SJCRH30 (cell line): Measurements from ENCODE around the gene CDC25B. TPM values are rescaled to one million over a fixed set of nuclear protein-coding genes. Genes with fewer than 3 reads are reported as not detected.

Source experiments
- DNase-seq, 2 experiments: peaks; one replicate each; pipeline ENCODE4 v3.0.0-alpha.2; 2015 to 2020
- H3K27ac ChIP-seq: fragments of 250-450 bp; sonication (Bioruptor Pico); 2 replicates; pipeline ENCODE4 v1.5.1; 2020; ENCODE audit warnings: mild to moderate bottlenecking, moderate library complexity
- H3K27me3 ChIP-seq: fragments of 250-450 bp; sonication (Bioruptor Pico); 2 replicates; pipeline ENCODE4 v1.5.1; 2020; ENCODE audit warnings: mild to moderate bottlenecking, moderate library complexity
- H3K36me3 ChIP-seq: fragments of 250-450 bp; sonication (Bioruptor Pico); 2 replicates; pipeline ENCODE4 v1.5.1; 2020; ENCODE audit warnings: mild to moderate bottlenecking, moderate library complexity
- H3K4me1 ChIP-seq: fragments of 250-450 bp; sonication (Bioruptor Pico); 2 replicates; pipeline ENCODE4 v1.5.1; 2020; ENCODE audit warnings: mild to moderate bottlenecking, moderate library complexity
- H3K4me3 ChIP-seq: fragments of 250-450 bp; sonication (Bioruptor Pico); 2 replicates; pipeline ENCODE4 v1.5.1; 2020; ENCODE audit warnings: mild to moderate bottlenecking, moderate library complexity
- H3K9me3 ChIP-seq: fragments of 250-450 bp; sonication (Bioruptor Pico); replicated peaks from 2 replicates; pipeline ENCODE4 v1.5.1; 2020; ENCODE audit warnings: mild to moderate bottlenecking, moderate library complexity
- total RNA-seq: library from RNA; depleted of rRNA; stranded (reverse); fragments of >200 nt; shearing (Covaris generic); gene quantifications from 2 replicates; pipeline ENCODE4 v1.2.3, GENCODE V29; 2014

Gene CDC25B
- total RNA-seq, 1 experiment from 2014 or later: 78.8 TPM

GRCh38 chr20:3802524-3803239 lies 6.6 kb downstream of the CDC25B start:
- no peaks in the 10 kb centered on the region for H3K27me3 ChIP-seq
- no peak overlapping the region for H3K4me3 ChIP-seq
- peaks cover 60% of the 10 kb centered on the region for H3K36me3 ChIP-seq
- no peak for DNase-seq
- H3K27ac ChIP-seq: no peak overlapping the region
- peaks cover 42% of the 10 kb centered on the region for H3K4me1 ChIP-seq
- H3K9me3 ChIP-seq: no peaks in the 10 kb centered on the region

- H3K4me1 ChIP-seq: peaks cover 45% of the 10 kb centered on the region
- no peak overlapping the region for H3K27ac ChIP-seq
- no peak for DNase-seq
- H3K36me3 ChIP-seq: peaks cover 60% of the 10 kb centered on the region
- H3K27me3 ChIP-seq: no peaks in the 10 kb centered on the region
- no peak overlapping the region for H3K4me3 ChIP-seq
- H3K9me3 ChIP-seq: no peaks in the 10 kb centered on the region
These were observed 7.2 kb downstream of the CDC25B start for GRCh38 chr20:3803289-3803688.

GRCh38 chr20:3803854-3804253 lies 7.7 kb downstream of the CDC25B start:
- Histone ChIP-seq H3K4me3 (no peak overlapping the region), H3K36me3 (peaks cover 60% of the 10 kb centered on the region), H3K4me1 (peaks cover 41% of the 10 kb centered on the region), H3K9me3 (no peaks in the 10 kb centered on the region), H3K27me3 (no peaks in the 10 kb centered on the region), H3K27ac (no peak overlapping the region)
- no peak for DNase-seq

- H3K36me3 ChIP-seq: peaks cover 60% of the 10 kb centered on the region
- H3K27ac ChIP-seq: no peak overlapping the region
- no peaks in the 10 kb centered on the region for H3K27me3 ChIP-seq
- DNase-seq: no peak
- H3K9me3 ChIP-seq: no peaks in the 10 kb centered on the region
- H3K4me3 ChIP-seq: no peak overlapping the region
- peaks cover 37% of the 10 kb centered on the region for H3K4me1 ChIP-seq
These were observed 8.2 kb downstream of the CDC25B start for GRCh38 chr20:3804254-3804751.

GRCh38 chr20:3804781-3805180 lies 8.7 kb downstream of the CDC25B start:
- no peak for DNase-seq
- Histone ChIP-seq H3K27ac (no peak overlapping the region), H3K27me3 (no peaks in the 10 kb centered on the region), H3K9me3 (no peaks in the 10 kb centered on the region), H3K4me1 (peaks cover 32% of the 10 kb centered on the region), H3K4me3 (no peak overlapping the region), H3K36me3 (peaks cover 60% of the 10 kb centered on the region)

GRCh38 chr20:3808544-3808943 lies 12.4 kb downstream of the CDC25B start:
- H3K36me3 ChIP-seq: peaks cover 26% of the 10 kb centered on the region
- no peaks in the 10 kb centered on the region for H3K9me3 ChIP-seq
- H3K27me3 ChIP-seq: no peaks in the 10 kb centered on the region
- peak overlapping the region; percentile 99 for H3K27ac ChIP-seq
- H3K4me3 ChIP-seq: no peak overlapping the region; the same call in 1 of the 2 replicates
- no peak for DNase-seq
- H3K4me1 ChIP-seq: peaks cover 35% of the 10 kb centered on the region

GRCh38 chr20:3811467-3812258 lies 15.6 kb downstream of the CDC25B start:
- H3K27me3 ChIP-seq: no peaks in the 10 kb centered on the region
- peaks cover 27% of the 10 kb centered on the region for H3K4me1 ChIP-seq
- peak overlapping the region; percentile 76 for H3K27ac ChIP-seq
- no peaks in the 10 kb centered on the region for H3K9me3 ChIP-seq
- peak; percentile 97 for DNase-seq
- H3K4me3 ChIP-seq: peak overlapping the region; percentile 57
- H3K36me3 ChIP-seq: no peaks in the 10 kb centered on the region

- no peaks in the 10 kb centered on the region for H3K9me3 ChIP-seq
- H3K4me1 ChIP-seq: peaks cover 22% of the 10 kb centered on the region
- H3K27me3 ChIP-seq: no peaks in the 10 kb centered on the region
- no peaks in the 10 kb centered on the region for H3K36me3 ChIP-seq
- H3K4me3 ChIP-seq: no peak overlapping the region
- DNase-seq: no peak
- H3K27ac ChIP-seq: peak overlapping the region; percentile 76
These were observed 16.2 kb downstream of the CDC25B start for GRCh38 chr20:3812259-3812681.

GRCh38 chr20:3812975-3813847 lies 17.1 kb downstream of the CDC25B start:
- no peaks in the 10 kb centered on the region for H3K9me3 ChIP-seq
- H3K36me3 ChIP-seq: no peaks in the 10 kb centered on the region
- DNase-seq: no peak
- H3K4me1 ChIP-seq: peaks cover 15% of the 10 kb centered on the region
- no peak overlapping the region for H3K27ac ChIP-seq
- H3K4me3 ChIP-seq: no peak overlapping the region
- no peaks in the 10 kb centered on the region for H3K27me3 ChIP-seq

- Histone ChIP-seq H3K9me3 (no peaks in the 10 kb centered on the region), H3K4me1 (peaks cover 16% of the 10 kb centered on the region), H3K4me3 (no peak overlapping the region), H3K27ac (no peak overlapping the region), H3K36me3 (no peaks in the 10 kb centered on the region), H3K27me3 (no peaks in the 10 kb centered on the region)
- DNase-seq: no peak
These were observed 17.9 kb downstream of the CDC25B start for GRCh38 chr20:3813848-3814581.

GRCh38 chr20:3814928-3815495 lies 18.9 kb downstream of the CDC25B start:
- H3K4me1 ChIP-seq: peaks cover 16% of the 10 kb centered on the region
- H3K9me3 ChIP-seq: no peaks in the 10 kb centered on the region
- no peak overlapping the region for H3K4me3 ChIP-seq
- H3K36me3 ChIP-seq: no peaks in the 10 kb centered on the region
- no peak overlapping the region for H3K27ac ChIP-seq
- no peak for DNase-seq
- no peaks in the 10 kb centered on the region for H3K27me3 ChIP-seq

- Histone ChIP-seq H3K4me1 (peaks cover 16% of the 10 kb centered on the region), H3K27me3 (no peaks in the 10 kb centered on the region), H3K27ac (no peak overlapping the region), H3K9me3 (no peaks in the 10 kb centered on the region), H3K36me3 (no peaks in the 10 kb centered on the region), H3K4me3 (no peak overlapping the region)
- DNase-seq: no peak
These were observed 19.7 kb downstream of the CDC25B start for GRCh38 chr20:3815703-3816315.
